ENCODE measurements around the gene LITAFD. TPM values are rescaled to one million over a fixed set of nuclear protein-coding genes. Genes with fewer than 3 reads are reported as not detected.

The LITAFD gene
- total and polyA plus RNA-seq, 10 of the 15 experiments (the other 5 are each of a cell fraction or from before 2014, with no cell fraction given), result not detected

DNA sequence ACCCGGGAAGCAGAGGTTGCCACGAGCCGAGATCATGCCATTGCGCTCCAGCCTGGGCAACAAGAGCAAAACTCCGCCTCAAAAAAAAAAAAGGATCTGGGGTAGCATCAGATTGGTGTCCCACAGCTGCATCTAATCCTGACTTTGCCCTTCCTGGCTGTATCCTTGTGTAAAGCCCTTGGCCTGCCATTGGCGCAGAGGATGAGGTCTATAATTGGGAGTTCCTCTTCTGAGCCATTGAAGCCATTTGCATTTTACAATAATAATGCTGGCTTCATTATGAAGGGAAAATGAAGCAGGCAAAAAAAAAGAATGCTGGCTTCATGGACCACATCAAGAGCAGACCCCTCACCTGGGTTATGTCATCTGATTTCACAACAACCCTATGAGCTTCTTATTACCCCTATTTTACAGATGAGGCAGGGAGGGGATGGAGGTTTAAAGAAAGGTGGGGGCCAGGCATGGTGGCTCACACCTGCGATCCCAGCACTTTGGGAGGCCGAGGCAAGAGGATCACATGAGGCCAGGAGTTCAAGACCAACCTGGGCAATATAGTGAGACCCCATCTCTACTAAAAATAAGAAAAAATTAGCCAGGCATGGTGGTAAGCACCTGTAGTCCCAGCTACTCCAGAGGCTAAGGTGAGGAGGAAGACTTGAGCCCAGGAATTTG is 1.2 kb upstream of the LITAFD start (continued):
- no peak for TF ChIP-seq E4F1 (IDR thresholded peaks at IDR 0.05; ENCODE audit: borderline replicate concordance, partially characterized antibody)

DNA sequence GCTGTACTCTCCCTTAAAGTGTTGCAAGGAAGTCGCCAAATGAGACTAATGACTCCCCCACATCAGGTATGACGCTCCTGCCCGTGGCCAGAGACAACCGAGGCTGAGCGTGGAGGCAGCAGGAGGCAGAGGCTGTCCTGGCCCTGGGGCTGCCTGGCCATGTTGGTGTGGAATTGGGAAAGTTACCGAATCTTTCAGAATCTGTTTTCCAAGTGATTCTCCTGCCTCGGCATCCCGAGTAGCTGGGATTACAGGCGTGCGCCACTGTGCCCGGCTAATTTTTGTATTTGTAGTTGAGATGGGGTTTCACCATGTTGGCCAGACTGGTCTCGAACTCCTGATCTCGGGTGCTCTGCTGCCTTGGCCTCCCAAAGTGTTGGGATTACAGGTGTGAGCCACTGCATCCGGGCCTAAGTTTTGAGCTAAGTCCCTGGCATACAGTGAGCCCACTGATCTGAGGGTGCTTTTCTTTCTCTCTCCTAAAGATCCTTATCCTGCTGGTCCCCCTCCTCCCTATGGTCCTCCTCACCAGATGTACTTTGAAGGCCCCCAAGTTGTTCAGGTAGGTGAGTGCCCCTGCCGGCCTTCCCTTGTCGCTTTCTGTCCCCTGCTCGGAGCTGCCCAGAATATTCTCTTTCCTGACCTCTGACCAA is 700 bp downstream of the LITAFD start:
- ChIA-PET POLR2A (no interaction called here), RAD21 (ENCODE audit: unreplicated experiment) (interaction anchor here (4.4 kb wide), 1 partner anchor 13 kb away, joined by 44 read pairs; the partner anchor contains the start of gene CARHSP1), SMC1A (ENCODE audit: uncharacterized antibody, unreplicated experiment) (interaction anchor here (1.9 to 6.0 kb wide), 3 partner anchors 11 to 252 kb away, joined by 7 to 37 read pairs (median 29); no protein-coding TSS in a partner anchor), CTCF (interaction anchor here (0.9 to 5.4 kb wide), 5 partner anchors 10 to 252 kb away, joined by 3 to 72 read pairs (median 8); no protein-coding TSS in a partner anchor)
- no TSS peak for BruUV-seq (replicated peaks)
- no peak for ATAC-seq
- DNase-seq (ENCODE audit: low read depth, low spot score), result no peak
- H3K36me3 ChIP-seq (ENCODE audit: control insufficient read depth in 2 of 2, insufficient read depth in 2 of 2, low read length in 1 of 2), result peaks cover under 1 to 8% of the 10 kb centered on the region in 2 experiments; a peak in 2 of 4 replicates
- H3K9ac ChIP-seq (ENCODE audit: control insufficient read depth, insufficient read depth, low read length), result no peak overlapping the region
- no peaks in the 10 kb centered on the region for H4K20me1 ChIP-seq (ENCODE audit: control insufficient read depth, insufficient read depth)
- H3K4me3 ChIP-seq, result no peak overlapping the region
- H2AFZ ChIP-seq (ENCODE audit: control insufficient read depth, low read depth, low read length), result no peak overlapping the region
- no peak overlapping the region for H3K4me2 ChIP-seq (ENCODE audit: control insufficient read depth, insufficient read depth)
- in situ Hi-C loops (cut with MboI) (loop anchor here (5.0 kb wide), 2 partner anchors 216 to 316 kb away; no protein-coding TSS in a partner anchor), intact Hi-C loops (cut with micrococcal nuclease; ENCODE audit: unreplicated experiment) (no loop called here)
- 82% methylated on average over 17 of the region's 17 CpGs for WGBS (ENCODE audit: insufficient coverage, insufficient replicate concordance, low lambda C conversion rate, missing lambda C conversion rate)
- H3K27ac ChIP-seq (ENCODE audit: control insufficient read depth, insufficient read depth), result no peak overlapping the region
- no peaks in the 10 kb centered on the region for H3K27me3 ChIP-seq (replicated peaks in 1 of 2; ENCODE audit: control insufficient read depth in 2 of 2, insufficient read depth in 2 of 2, low read length in 1 of 2)
- H3K4me1 ChIP-seq (ENCODE audit: control insufficient read depth, insufficient read depth, low read length), result peaks cover 6% of the 10 kb centered on the region
- H3K79me2 ChIP-seq (ENCODE audit: control insufficient read depth, insufficient read depth, low read length), result no peaks in the 10 kb centered on the region
- H3K9me3 ChIP-seq (replicated peaks; ENCODE audit: control insufficient read depth, insufficient read depth, low read length), result no peaks in the 10 kb centered on the region
- no peak for FAIRE-seq
- TF ChIP-seq EP300 (IDR thresholded peaks at IDR 0.05; ENCODE audit: borderline replicate concordance in 1 of 2, control insufficient read depth in 1 of 2, low read depth in 2 of 2, low read length in 2 of 2) (no peak), STAT3 (IDR thresholded peaks at IDR 0.05; ENCODE audit: low read depth, low read length) (no peak), USF1 (IDR thresholded peaks at IDR 0.05; ENCODE audit: borderline replicate concordance, extremely low read length, insufficient read depth, low read depth, low read length) (no peak), IRF5 (IDR thresholded peaks at IDR 0.05; ENCODE audit: borderline replicate concordance) (no peak), POLR2AphosphoS2 (IDR thresholded peaks at IDR 0.05; ENCODE audit: low read depth, low read length) (no peak), MTA3 (IDR thresholded peaks at IDR 0.05; ENCODE audit: borderline replicate concordance, low read length) (no peak)
- TF ChIP-seq, protein P1, sequence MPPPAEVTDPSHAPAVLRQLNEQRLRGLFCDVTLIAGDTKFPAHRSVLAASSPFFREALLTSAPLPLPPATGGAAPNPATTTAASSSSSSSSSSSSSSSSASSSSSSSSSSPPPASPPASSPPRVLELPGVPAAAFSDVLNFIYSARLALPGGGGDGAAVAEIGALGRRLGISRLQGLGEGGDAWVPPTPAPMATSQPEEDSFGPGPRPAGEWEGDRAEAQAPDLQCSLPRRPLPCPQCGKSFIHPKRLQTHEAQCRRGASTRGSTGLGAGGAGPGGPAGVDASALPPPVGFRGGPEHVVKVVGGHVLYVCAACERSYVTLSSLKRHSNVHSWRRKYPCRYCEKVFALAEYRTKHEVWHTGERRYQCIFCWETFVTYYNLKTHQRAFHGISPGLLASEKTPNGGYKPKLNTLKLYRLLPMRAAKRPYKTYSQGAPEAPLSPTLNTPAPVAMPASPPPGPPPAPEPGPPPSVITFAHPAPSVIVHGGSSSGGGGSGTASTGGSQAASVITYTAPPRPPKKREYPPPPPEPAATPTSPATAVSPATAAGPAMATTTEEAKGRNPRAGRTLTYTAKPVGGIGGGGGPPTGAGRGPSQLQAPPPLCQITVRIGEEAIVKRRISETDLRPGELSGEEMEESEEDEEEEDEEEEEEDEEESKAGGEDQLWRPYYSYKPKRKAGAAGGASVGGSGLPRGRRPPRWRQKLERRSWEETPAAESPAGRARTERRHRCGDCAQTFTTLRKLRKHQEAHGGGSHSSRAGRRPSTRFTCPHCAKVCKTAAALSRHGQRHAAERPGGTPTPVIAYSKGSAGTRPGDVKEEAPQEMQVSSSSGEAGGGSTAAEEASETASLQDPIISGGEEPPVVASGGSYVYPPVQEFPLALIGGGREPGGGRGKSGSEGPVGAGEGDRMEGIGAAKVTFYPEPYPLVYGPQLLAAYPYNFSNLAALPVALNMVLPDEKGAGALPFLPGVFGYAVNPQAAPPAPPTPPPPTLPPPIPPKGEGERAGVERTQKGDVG (CRISPR knock-in tag; IDR thresholded peaks at IDR 0.05), result no peak
